ENCODE measurements around the gene CASD1.
A peak's percentile ranks its signal among the peaks of the same experiment; 100 is the strongest.

Gene CASD1

DNA sequence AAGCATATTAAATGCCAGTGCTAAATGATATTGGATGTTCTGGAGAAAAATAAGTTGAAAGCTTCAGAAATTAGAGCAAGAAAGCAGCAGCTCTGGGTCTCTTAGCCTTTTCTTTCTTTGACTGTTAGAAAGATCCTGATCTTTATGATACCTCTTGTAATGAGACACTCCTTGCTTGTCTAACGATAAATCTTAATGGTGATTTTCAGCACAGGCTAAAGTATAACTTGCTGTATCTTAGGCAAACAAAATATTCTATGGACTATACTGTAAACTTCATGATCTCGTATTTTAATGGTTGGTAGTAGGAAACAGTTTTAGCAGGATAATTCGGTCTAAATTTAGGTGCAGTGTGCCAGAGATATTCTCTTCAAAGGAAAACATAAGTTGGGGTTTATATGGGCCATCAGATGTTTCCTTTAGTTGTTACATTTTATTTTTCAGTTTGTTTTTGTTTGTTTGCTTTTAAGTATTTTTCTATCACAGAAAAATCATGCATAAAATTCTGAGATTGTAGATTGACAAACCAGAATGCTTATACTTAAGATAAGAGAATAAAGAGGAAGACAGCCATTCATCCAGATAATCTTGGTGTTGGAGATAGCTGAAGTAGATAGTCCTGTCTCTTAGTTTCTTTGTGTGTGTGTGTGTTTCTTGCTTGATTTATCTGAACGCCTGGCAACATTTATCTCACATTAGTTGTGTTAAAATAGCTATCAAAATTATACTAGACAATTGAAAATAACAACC, 4.7 kb downstream of the CASD1 start:
- no peak for DNase-seq

DNA sequence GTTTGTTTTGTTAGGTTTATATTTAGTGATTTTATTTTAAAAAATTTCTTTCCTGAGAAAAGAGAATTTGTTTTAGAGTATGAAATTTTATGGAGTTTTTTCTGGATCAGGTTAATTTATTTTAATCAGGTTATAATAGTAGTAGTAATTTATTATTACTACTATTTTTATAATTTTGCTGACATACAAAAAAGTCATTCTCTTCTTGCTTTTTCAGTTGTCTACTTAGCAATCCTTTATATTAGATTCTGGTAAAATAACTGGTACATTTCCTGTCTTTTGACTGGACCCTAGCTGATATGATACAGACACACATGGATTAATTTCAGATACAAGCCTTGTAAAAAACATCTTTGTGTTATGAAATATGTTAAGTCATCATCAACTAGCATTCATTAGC, 5.3 kb downstream of the CASD1 start:
- no peak for DNase-seq

DNA sequence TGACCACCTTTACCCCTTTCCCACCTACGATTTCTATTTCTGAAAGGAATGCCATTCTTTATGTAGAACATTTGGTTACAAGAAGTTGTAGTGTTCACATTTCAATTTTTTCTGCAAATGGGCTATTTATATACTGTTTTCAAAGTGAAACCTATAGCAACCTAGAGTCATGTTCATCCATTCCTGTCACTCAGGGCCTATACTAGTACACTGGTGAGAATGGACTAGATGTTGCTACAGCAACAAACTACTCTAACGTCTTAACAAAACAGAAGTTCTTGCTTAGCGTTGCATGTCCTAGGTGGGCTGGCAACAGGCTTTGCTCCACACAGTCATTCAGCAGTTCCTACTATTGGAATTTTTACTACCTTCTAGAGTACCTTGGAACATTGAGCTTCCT, 16.3 kb downstream of the CASD1 start:
- DNase-seq = no peak

DNA sequence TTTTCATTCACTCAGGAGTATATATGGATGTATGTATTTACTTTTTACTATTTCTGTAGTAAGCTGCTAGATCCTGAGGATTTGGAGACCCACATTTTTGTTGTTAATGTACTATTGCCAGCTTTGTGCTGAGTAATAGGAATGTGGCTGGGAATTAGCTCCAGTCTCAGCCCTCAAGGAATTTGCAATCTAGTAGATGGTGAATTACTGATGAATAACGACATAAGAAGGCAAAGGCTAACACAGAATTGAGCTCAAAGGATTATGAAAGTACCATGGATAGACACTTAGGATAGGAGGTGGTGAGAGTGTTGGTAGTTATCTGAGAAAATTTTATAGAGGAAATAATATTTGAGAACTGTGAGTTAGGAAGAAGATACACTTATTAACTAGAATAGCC, 19.9 kb downstream of the CASD1 start:
- no peak for DNase-seq

DNA sequence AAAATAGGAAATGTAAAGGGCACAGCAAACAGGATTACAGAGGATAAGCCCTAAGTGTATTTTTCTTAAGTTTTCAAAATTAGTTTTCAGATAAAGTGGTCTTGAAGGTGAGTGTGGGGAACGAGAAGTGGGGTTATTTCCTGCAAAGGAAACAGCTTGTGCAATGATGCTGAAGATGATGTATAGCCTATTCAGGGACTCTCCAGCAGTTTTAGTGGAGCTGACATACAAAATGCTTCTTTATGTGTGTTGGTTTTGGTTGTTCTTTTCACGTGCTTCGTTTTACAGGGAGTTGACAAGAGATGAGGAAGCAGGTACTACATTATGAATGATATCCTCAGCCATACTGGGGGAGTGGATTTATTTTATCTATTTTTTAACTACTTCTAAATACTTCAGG, 20.5 kb downstream of the CASD1 start:
- no peak for DNase-seq

DNA sequence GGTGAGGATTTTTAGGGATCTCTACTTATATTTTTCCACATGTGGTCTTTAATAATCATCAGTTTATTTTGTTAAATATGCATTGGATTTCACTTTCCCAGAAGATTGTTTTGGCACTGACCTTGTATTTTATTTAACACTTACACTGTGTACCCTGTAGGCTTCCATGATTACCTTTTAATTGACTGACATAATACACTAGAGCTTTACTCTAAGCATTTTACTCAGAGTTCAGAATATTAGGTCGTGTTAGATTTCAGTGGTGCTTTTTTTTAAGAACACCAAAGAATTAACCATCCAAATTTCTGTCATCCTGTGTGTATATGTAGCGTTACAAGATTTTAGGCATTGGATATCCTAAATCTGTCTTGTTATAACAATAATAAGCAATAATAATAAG, 23.1 kb downstream of the CASD1 start:
- no peak for DNase-seq

DNA sequence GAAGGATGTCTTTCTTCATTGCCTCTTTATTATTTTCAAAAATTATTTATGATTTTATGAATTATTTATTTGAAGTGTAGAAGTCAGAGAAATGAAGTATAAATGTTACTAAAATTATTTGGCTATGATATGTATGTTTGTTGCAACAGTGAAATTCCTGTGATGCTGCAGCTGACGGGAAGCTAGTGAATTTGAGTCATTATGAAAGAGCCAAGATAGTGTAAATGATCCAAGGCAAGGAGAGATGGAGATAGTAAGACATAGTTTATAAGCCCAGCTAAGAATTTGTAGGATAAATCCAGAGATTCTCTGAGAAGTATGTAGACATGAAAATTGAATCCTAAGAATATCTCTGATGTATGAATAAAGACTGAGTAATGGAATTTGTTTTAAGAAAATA, 30.8 kb downstream of the CASD1 start:
- DNase-seq = no peak

DNA sequence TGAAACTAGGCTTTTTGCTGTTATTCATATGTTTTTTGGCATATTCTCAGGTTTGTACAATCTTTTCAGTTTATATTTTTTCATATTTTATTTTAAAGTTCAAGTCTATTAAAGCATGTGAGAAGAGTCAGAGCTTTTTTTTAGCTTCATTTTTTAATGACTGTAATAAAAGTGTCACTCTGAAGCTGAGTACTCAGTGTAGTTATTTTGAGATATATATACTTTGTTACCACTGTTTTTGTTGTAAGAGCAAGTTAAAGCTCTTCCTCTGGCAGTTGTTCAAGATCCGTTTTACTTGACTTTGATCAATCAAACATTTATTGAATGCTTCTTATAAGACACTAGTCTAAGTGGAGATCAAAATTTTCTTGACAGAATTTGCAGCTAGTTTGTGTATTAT, 37.5 kb downstream of the CASD1 start:
- no peak for DNase-seq

DNA sequence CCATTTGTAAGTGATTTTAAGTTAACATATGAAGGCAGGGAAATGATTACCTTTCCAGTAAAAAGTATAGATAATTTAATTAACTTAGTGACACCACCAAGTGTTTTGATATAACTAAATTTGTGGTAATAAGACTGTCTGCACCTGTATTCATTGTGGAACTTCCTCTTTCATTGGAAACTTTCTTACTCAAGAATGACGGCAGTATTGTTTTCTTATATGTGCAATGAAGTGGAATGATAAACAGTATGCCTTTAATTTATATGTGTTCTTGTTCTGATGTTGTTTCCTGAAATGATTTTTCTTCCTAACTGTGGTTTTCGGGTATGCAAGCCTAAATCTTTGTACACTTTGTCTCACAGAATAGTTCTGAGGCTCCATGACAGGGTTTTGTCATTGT, 46.4 kb downstream of the CASD1 start:
- DNase-seq = no peak

DNA sequence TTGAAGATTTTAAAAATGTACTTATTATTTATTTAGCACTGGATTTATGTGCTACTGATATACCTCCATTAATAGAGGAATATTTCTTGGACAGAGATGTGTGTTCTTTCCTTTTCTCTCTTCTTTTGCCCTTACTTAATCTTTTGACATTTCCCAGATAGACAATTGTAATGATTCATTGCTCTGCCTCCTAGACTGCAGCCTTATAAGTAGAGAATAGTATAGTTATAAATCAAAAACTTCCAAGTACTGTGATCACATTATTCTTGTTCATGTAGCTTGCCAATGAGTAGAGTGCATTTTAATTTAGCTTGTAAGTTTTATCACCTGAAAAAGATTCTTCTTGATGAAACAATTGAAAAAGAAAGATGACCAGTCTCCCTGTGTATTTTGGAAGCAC, 47.6 kb downstream of the CASD1 start:
- no peak for DNase-seq

DNA sequence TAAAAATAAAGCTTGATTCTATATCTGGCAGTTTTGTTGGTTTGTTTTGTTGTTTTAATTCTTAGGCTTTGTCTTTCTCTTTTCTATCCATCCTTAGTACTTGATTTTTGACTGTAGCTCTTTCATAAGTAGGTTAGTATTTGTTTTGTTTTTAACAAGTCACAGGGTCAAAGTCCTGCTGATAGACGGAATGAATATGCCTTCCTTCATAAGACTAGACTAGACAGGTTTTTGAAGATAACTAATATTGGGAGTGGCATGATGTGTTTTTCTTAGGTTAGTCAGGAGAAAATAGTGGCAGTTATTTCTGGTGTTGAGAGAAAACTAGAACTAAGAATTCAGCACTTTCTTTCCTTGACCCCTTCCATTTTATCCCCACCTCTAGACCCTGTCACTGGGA, 50.4 kb downstream of the CASD1 start:
- no peak for DNase-seq

DNA sequence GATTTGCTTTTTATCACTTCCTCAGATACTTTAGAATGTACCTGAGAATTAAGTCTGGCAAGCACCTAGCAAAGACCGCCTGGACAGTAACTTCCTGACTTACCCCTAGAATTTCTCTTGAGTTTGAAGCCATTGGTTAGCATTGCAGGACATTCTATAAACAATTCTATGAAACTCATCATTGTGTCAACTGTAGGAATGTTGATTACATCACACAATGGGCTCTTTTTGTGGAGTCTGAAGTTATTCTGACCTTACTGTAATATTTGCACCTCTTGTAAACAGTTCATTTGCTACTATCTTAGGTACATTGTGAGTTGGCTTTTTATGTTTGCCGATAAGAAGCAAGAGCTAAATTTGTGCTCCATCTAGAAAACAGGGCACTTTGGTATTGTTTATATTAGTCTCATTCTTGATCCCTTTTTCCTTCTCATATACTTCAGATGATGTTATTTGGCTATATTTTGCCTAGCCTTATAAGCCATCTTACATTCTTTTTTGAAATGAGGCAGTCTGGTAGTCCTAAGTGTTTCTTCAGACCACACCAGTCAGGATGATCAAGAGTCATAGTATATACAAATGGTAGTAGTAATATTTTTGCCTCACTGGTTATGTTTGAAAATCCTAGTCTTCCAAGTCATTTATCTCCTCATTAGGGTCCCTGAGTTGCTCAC, 52.4 kb downstream of the CASD1 start:
- no peak for DNase-seq

DNA sequence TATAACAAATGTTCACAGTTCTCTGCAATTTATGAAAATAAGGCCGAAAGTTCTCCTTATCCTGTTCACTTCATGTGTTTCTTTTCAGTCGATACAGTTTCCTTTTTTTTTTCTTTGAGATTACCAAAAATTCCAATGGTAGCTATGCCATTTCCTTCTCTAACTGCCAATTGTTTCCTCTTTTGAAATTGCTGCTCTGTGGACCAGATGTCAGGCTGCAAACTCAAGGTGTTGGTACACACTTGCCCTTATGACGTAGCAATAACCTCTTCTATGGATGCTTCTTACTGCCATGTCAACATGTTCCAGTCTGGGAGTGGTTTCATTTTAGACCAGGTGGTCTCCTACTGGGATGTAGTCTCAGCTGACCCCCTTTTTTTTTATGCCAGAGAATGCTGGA, 52.9 kb downstream of the CASD1 start:
- no peak for DNase-seq

DNA sequence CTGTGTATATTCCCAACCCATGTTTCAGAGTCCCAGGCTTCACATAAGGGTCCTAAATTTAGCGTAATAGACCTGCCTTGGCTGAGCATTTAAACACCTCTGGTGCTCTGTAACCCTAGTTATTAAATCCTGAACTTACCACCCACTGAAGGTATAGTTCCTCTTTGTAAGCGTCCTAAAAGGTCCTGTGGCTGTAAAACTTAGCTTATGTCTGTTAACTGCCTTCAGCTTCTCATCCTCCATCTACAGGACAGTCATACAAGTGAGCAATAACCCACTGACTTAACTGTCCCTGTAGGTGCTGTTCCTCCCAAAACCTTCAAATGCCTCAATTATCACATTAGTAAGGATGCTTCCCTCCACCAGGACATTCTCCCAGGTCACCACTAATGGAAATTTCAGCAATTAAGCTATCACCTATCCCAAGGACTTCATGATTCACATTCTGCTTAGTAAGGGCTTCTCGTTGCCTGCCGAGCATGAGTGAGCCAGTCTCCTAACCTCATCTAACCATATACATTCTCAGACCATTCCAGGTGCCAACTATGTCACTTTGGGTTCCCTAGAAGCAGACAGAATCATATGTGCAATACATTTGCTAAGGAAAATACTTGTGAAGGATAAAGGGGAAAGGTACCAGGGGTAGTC, 55.8 kb downstream of the CASD1 start:
- DNase-seq = no peak

DNA sequence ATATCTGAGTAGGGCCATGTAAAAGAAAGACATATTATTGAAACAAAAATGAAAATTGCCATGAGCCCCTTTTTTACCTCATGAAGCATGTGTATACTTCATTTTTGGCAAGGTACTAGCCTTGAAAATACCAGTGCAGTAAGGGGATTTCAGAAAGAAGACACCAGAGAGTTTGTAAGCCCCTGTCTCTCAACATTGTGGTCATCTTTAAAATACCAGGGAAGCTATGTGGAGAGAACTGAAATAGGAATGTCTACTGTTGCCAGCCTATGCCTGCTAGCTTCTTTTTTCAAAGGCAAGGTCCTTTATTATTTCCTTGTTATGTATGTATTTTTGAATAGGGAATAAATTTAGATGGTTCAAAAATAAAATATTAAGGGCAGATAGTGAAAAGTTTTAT, 57.8 kb downstream of the CASD1 start:
- DNase-seq = no peak

DNA sequence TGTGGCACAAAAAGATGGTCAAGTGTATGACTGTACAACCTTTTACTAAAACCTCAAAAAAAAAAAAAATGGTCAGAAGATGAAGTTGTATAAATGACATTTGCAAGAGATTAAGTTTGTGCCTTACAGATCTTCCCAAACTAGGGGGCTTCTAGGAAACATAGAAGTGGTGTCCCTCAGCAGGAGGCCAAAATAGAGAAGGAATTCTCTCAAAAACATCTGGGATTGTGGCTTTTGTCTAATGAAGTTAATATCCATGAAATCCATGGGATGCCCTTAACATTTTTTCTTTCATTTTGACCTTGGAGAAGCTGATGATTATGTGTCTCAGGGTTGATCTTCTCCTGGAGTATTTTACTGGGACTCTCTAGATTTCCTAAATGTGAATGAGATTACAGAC, 62.2 kb downstream of the CASD1 start:
- no peak for DNase-seq

DNA sequence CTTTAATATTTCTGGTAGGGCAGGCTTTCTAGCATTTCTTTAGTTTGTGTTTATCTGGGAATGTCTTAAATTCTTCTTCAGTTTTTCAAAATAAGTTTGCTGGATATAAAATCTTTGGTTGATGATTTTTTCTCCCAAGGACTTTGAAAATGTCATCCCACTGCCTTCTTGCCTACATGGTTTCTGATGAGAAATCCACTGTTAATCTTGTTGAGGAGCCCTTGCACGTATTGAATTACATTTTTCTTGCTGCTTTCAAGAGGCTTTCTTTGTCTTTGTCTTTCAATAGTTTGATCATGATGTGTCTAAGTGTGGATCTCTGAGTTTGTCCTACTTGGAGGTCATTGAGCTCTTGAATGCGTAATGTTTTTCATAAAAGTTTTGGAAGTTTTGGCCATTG, 66.0 kb downstream of the CASD1 start:
- no peak for DNase-seq

DNA sequence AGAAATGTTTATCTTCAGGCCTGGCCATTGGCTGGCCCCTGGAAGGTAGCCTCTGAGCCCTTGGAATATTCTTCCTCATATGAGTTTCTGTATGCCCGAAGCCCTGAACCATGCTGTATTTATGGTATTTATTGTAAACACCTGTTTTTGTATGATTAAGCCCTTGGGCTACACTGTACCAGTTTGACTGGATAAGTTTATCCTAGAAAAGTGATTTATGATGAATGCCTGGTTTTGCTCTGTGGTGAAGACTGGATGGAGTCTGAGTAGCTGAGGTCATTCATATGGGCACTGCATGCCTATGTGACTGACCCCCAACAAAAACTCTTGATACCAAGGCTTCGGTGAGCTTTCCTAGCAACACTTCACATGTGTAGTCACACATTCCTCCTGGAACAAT, 66.7 kb downstream of the CASD1 start:
- no peak for DNase-seq

DNA sequence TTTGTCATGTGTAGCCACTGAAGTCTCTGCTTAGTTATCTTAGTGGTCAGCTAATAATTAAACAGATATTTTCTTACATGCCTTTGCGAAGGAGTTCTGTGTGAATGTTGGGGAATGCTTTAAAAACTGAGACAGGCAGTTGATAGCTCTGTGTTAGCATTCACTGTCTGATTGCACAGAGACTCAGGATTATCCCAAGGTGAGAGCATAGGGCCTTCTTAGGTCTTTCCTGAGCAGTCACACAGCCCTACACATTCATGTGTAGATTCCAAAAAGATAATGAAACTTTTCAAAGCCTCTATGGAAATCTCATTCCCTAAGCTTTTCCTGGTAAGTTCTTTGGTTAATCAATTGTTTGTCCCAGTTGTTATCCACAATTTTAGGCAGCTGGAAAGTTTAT, 67.7 kb downstream of the CASD1 start:
- no peak for DNase-seq

DNA sequence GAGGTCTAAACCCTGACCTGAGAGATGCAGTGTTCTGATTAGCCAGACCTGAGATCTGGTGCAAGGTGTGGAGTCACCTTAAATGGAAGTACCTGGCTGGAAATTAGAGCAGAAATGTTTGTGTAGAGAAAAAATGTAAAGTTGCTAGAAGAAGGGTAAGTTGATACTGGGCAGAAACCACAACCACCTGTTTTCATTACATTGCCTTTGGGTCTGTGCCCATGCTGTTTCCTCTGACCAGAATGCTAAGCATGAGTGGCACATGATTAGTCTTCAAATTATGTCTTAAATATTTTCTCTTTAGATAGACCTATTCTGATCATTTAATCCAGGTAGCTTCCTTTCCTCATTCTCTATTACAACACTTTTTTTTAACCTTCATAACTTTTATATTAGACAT, 69.0 kb downstream of the CASD1 start:
- DNase-seq = no peak

DNA sequence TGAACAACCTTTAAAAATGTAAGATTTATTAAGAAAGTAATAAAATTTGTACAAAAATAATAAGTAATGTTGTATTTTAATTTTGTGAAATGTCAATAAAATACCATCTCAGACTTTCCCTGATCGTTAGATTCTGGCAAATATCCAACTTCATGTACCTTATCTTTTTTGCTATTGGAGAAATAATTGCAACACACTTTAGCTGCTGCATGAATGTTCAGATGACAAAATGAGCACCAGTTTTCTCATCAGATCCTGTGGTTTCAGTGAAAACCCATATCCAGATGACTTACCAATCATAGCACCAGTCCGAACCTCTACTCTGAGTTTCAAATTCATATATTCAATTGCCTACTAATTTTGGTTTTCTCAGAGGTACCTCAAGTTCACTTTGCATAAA, 69.9 kb downstream of the CASD1 start:
- no peak for DNase-seq

DNA sequence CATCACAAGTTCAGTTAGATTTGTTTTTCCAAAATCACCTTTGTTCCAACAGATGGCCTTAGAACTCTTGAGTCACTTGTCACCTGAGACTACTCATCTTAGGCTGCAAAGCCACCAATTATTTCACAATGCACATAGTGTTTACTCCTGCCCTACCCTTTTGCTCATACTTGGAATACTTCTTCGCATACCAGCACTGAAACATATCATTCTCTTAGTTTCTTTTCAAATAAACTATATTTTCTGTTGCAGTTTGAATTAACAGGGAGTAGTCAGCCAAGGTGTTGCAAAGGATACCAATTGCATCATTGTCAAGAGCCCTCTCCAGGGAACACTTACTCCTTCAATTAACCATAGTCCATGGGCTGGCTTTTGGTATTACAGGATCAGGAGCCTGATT, 71.0 kb downstream of the CASD1 start:
- peak; percentile 8 for DNase-seq

DNA sequence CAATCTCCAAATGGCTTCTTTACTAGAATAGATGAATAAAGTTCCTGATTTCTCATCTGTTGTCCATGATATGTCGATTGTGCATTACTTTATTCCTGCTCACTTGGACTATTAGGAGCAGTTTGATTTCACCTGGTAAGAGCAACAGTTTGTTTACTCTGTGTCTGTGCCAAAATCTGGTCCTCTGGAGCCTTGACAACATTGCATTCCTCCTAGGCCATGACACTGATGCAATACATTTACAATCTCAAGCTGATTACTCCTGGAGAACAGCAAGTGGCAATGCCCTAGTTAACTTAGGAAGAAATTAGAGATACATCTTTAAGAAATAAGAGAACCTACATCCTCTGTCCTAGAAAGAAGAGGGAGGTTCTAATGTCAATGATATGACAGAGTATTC, 74.5 kb downstream of the CASD1 start:
- no peak for DNase-seq

DNA sequence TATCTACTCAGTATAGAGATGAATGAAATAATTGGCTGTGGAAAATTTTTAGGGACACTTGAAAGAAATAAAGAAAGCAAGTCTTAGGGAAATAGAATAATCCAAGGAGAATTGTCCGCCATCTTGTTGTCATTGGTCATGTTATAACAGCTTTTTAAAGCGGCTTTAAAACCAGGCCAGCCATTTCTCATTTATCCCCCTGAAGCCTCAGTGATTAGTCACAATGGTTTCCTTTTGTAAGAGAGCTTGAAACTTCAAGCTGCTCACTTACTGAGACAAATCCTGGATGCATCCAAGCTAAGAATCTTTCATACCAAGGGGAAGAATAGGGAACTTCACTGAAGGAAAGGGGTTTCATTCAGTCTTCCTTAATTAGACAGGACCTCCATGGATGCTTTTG, 78.5 kb downstream of the CASD1 start:
- DNase-seq = no peak

Data from DMS79 treated with DMSO at 0.1 percent for 48 hours (cell line).